Measurements from ENCODE around the gene PTMS. TPM values are rescaled to one million over a fixed set of nuclear protein-coding genes. Genes with fewer than 3 reads are reported as not detected.

Gene PTMS
- total and polyA plus RNA-seq, 7 donors, result 65.4 to 104 (median 82.6) TPM

- intact Hi-C loops (cut with DNase I), result no loop called here
- ATAC-seq (no peak), DNase-seq (no peak)
- no peak overlapping the region for H3K27ac ChIP-seq
- 86 to 87% (median 87%) methylated on average over 5 of the region's 5 CpGs for WGBS, 3 donors
- H3K36me3 ChIP-seq (ENCODE audit: insufficient read depth in 1 of 2, low read depth in 1 of 2), result no peaks in the 10 kb centered on the region
- no peak overlapping the region for H3K4me3 ChIP-seq
- no peaks in the 10 kb centered on the region for H3K4me1 ChIP-seq
- peaks cover 0 to 6% (median 2%) of the 10 kb centered on the region in 3 donors for H3K27me3 ChIP-seq (ENCODE audit: insufficient read depth in 3 of 3, low read length in 2 of 3)
- TF ChIP-seq, protein P1, sequence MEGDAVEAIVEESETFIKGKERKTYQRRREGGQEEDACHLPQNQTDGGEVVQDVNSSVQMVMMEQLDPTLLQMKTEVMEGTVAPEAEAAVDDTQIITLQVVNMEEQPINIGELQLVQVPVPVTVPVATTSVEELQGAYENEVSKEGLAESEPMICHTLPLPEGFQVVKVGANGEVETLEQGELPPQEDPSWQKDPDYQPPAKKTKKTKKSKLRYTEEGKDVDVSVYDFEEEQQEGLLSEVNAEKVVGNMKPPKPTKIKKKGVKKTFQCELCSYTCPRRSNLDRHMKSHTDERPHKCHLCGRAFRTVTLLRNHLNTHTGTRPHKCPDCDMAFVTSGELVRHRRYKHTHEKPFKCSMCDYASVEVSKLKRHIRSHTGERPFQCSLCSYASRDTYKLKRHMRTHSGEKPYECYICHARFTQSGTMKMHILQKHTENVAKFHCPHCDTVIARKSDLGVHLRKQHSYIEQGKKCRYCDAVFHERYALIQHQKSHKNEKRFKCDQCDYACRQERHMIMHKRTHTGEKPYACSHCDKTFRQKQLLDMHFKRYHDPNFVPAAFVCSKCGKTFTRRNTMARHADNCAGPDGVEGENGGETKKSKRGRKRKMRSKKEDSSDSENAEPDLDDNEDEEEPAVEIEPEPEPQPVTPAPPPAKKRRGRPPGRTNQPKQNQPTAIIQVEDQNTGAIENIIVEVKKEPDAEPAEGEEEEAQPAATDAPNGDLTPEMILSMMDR (IDR thresholded peaks at IDR 0.05), result no peak
- H3K9me3 ChIP-seq, result no peaks in the 10 kb centered on the region
Observed at GRCh38 chr12:6799147-6799546, 33.0 kb downstream of the PTMS start.

- H3K4me3 ChIP-seq, result no peak overlapping the region
- H3K36me3 ChIP-seq (ENCODE audit: insufficient read depth in 1 of 2, low read depth in 1 of 2), result no peaks in the 10 kb centered on the region
- ATAC-seq (no peak), DNase-seq (no peak)
- no peaks in the 10 kb centered on the region for H3K9me3 ChIP-seq
- TF ChIP-seq, protein P1 (IDR thresholded peaks at IDR 0.05), result no peak
- no peak overlapping the region for H3K27ac ChIP-seq
- intact Hi-C loops (cut with DNase I), result no loop called here
- H3K27me3 ChIP-seq (ENCODE audit: insufficient read depth in 3 of 3, low read length in 2 of 3), result no peaks in the 10 kb centered on the region
- no peaks in the 10 kb centered on the region for H3K4me1 ChIP-seq
- WGBS, 3 donors, result 61 to 86% (median 73%) methylated on average over 1 of the region's 1 CpG
Observed at GRCh38 chr12:6807170-6807569, 41.0 kb downstream of the PTMS start.

DNA sequence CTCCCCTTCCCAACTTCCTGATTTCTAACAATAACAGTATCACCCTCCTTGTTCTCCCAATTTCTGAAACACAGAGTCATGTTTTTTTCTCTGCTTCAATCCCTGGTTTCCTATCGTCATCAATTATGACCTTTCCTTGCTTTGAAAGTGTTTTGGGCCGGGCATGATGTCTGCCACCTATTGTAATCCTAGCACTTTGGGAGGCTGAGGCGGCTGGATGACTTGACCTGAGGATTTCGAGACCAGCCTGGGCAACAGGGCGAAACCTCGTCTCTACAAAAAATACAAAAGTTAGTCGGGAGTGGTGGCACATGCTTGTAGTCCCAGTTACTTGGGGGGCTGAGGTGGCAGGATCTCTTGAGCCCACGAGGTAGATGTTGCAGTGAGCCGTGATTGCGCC is 42.9 kb downstream of the PTMS start:
- no peak overlapping the region for H3K4me3 ChIP-seq
- intact Hi-C loops (cut with DNase I), result no loop called here
- H3K36me3 ChIP-seq (ENCODE audit: insufficient read depth in 1 of 2, low read depth in 1 of 2), result no peaks in the 10 kb centered on the region
- H3K27ac ChIP-seq, result no peak overlapping the region
- no peak for ATAC-seq
- no peaks in the 10 kb centered on the region for H3K27me3 ChIP-seq (ENCODE audit: insufficient read depth in 3 of 3, low read length in 2 of 3)
- DNase-seq, result no peak
- H3K4me1 ChIP-seq, result no peaks in the 10 kb centered on the region
- TF ChIP-seq, protein P1 (IDR thresholded peaks at IDR 0.05), result no peak
- no peaks in the 10 kb centered on the region for H3K9me3 ChIP-seq
- 71 to 75% (median 72%) methylated on average over 10 of the region's 10 CpGs for WGBS, 3 donors

DNA sequence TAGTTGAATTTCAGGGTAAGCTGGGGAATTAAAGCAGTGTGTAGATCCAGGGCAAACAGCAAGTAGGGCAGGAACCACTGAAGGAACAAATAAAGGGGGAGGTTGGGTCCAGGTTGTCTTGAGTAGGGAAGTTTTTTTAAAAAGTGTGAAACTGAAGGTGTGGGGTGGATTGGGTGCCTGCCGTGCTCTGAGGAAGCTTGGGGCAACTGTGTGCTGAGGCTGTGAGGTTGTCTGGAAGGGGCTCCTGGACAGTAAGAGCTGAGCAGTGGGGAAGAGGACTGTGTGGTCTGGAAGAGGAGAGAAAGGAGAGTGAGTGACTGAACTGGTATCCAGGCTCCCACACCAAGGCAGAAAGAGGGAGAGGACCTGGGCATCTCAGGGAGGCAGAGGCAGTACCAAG is 44.6 kb downstream of the PTMS start:
- Histone ChIP-seq H3K36me3 (ENCODE audit: insufficient read depth in 1 of 2, low read depth in 1 of 2) (no peaks in the 10 kb centered on the region), H3K4me1 (no peaks in the 10 kb centered on the region), H3K9me3 (no peaks in the 10 kb centered on the region), H3K27me3 (ENCODE audit: insufficient read depth in 3 of 3, low read length in 2 of 3) (no peaks in the 10 kb centered on the region), H3K27ac (no peak overlapping the region), H3K4me3 (no peak overlapping the region)
- ATAC-seq, result no peak
- intact Hi-C loops (cut with DNase I), result no loop called here
- DNase-seq, result no peak
- 80 to 86% (median 85%) methylated on average over 1 of the region's 1 CpG for WGBS, 3 donors
- TF ChIP-seq, protein P1 (IDR thresholded peaks at IDR 0.05), result no peak

- no peak for DNase-seq
- H3K36me3 ChIP-seq (ENCODE audit: insufficient read depth in 1 of 2, low read depth in 1 of 2), result no peaks in the 10 kb centered on the region
- intact Hi-C loops (cut with DNase I), result no loop called here
Observed at GRCh38 chr12:6813363-6813762, 47.2 kb downstream of the PTMS start.

More at GRCh38 chr12:6813363-6813762, 47.2 kb downstream of the PTMS start:
- WGBS, 3 donors, result 62 to 71% (median 69%) methylated on average over 4 of the region's 4 CpGs
- TF ChIP-seq, protein P1 (IDR thresholded peaks at IDR 0.05), result no peak
- no peaks in the 10 kb centered on the region for H3K9me3 ChIP-seq
- no peaks in the 10 kb centered on the region for H3K27me3 ChIP-seq (ENCODE audit: insufficient read depth in 3 of 3, low read length in 2 of 3)
- no peak for ATAC-seq
- H3K4me1 ChIP-seq, result no peaks in the 10 kb centered on the region
- no peak overlapping the region for H3K4me3 ChIP-seq
- no peak overlapping the region for H3K27ac ChIP-seq

Data from psoas muscle (tissue), 8 donors.